ENCODE data around the gene SNAPC4.
"Not testable (repeated sequence)": the region's sequence is repeated elsewhere in the genome, so short reads cannot be mapped to it uniquely, and the experiment has no call there.

The SNAPC4 gene

GRCh38 chr9:136432591-136432990, 32.6 kb upstream of the SNAPC4 start:
- no peak for DNase-seq (ENCODE audit: low read depth, low spot score)

GRCh38 chr9:136431782-136432350, 31.9 kb upstream of the SNAPC4 start:
- DNase-seq (ENCODE audit: low read depth, low spot score), result no peak

- no peak for DNase-seq (ENCODE audit: low read depth, low spot score)
Observed at GRCh38 chr9:136430588-136431234, 30.7 kb upstream of the SNAPC4 start.

- no peak for DNase-seq (ENCODE audit: low read depth, low spot score)
Observed at GRCh38 chr9:136429683-136430491, 29.9 kb upstream of the SNAPC4 start.

- DNase-seq (ENCODE audit: low read depth, low spot score), result no peak
Observed at GRCh38 chr9:136429075-136429628, 29.2 kb upstream of the SNAPC4 start.

- no peak for DNase-seq (ENCODE audit: low read depth, low spot score)
Observed at GRCh38 chr9:136426787-136427186, 26.8 kb upstream of the SNAPC4 start.

GRCh38 chr9:136425367-136425766, 25.4 kb upstream of the SNAPC4 start:
- DNase-seq (ENCODE audit: low read depth, low spot score), result not testable (repeated sequence)

GRCh38 chr9:136424750-136425362, 24.9 kb upstream of the SNAPC4 start:
- DNase-seq (ENCODE audit: low read depth, low spot score), result no peak

GRCh38 chr9:136423432-136424146, 23.6 kb upstream of the SNAPC4 start:
- no peak for DNase-seq (ENCODE audit: low read depth, low spot score)

GRCh38 chr9:136422876-136423275, 22.9 kb upstream of the SNAPC4 start:
- no peak for DNase-seq (ENCODE audit: low read depth, low spot score)

GRCh38 chr9:136421791-136422190, 21.8 kb upstream of the SNAPC4 start:
- DNase-seq (ENCODE audit: low read depth, low spot score), result no peak

- DNase-seq (ENCODE audit: low read depth, low spot score), result no peak
Observed at GRCh38 chr9:136419092-136419420, 19.1 kb upstream of the SNAPC4 start.

- DNase-seq (ENCODE audit: low read depth, low spot score), result no peak
Observed at GRCh38 chr9:136418182-136419091, 18.5 kb upstream of the SNAPC4 start.

GRCh38 chr9:136416914-136417313, 16.9 kb upstream of the SNAPC4 start:
- DNase-seq (ENCODE audit: low read depth, low spot score), result no peak

- DNase-seq (ENCODE audit: low read depth, low spot score), result no peak
Observed at GRCh38 chr9:136416427-136416826, 16.5 kb upstream of the SNAPC4 start.

- DNase-seq (ENCODE audit: low read depth, low spot score), result no peak
Observed at GRCh38 chr9:136412962-136413361, 13.0 kb upstream of the SNAPC4 start.

GRCh38 chr9:136411378-136411777, 11.4 kb upstream of the SNAPC4 start:
- DNase-seq (ENCODE audit: low read depth, low spot score), result no peak

GRCh38 chr9:136410500-136411287, 10.7 kb upstream of the SNAPC4 start, which contains the start of the genes ENTR1 and PMPCA:
TSS of gene ENTR1 (minus strand) at chr9:136410614. CDS start at chr9:136410397, 217 bp downstream.
TSS of gene PMPCA (plus strand) at chr9:136410658. CDS start at chr9:136410669, 11 bp downstream.
- DNase-seq (ENCODE audit: low read depth, low spot score), result peak; percentile 33
